WTC11 (cell line): Measurements from ENCODE around the gene TMEM59.

Experiments
- ATF2 ChIP-seq: sonication (generic); formaldehyde crosslinking; IDR thresholded peaks from 2 replicates; pipeline ENCODE4 v1.8.1; 2022; ENCODE audit warnings: low read depth, missing genetic modification reagents, borderline replicate concordance
- CTCF ChIP-seq: fragments of 200-600 bp; IDR thresholded peaks from 2 replicates; pipeline ENCODE4 v1.8.0; 2022; ENCODE audit warnings: antibody characterized with exemption
- ERG ChIP-seq: fragments of 250-450 bp; sonication (Bioruptor Pico); IDR thresholded peaks from 2 replicates; pipeline ENCODE4 v1.8.0; 2021; ENCODE audit warnings: mild to moderate bottlenecking
- FOXK1 ChIP-seq: sonication (generic); formaldehyde crosslinking; IDR thresholded peaks from 2 replicates; pipeline ENCODE4 v1.8.0; 2022; ENCODE audit warnings: mild to moderate bottlenecking, moderate library complexity, missing genetic modification reagents
- TCF7 ChIP-seq: sonication (generic); formaldehyde crosslinking; IDR thresholded peaks from 2 replicates; pipeline ENCODE4 v1.8.0; 2022; ENCODE audit warnings: mild to moderate bottlenecking, low read depth, missing genetic modification reagents, moderate library complexity
- TEAD1 ChIP-seq: sonication (generic); formaldehyde crosslinking; IDR thresholded peaks from 2 replicates; pipeline ENCODE4 v1.8.0; 2022; ENCODE audit warnings: mild to moderate bottlenecking, missing genetic modification reagents
- ZNF121 ChIP-seq: sonication (generic); formaldehyde crosslinking; IDR thresholded peaks from 2 replicates; pipeline ENCODE4 v1.8.0; 2023; ENCODE audit warnings: missing genetic modification reagents
- ZNF423 ChIP-seq: fragments of 250-450 bp; sonication (Bioruptor Pico); IDR thresholded peaks from 2 replicates; pipeline ENCODE4 v2.1.2; 2022; ENCODE audit warnings: mild to moderate bottlenecking, moderate library complexity
- TF ChIP-seq, protein P1 (sequence below): sonication (generic); formaldehyde crosslinking; IDR thresholded peaks from 2 replicates; pipeline ENCODE4 v1.8.1; 2023; ENCODE audit warnings: mild to moderate bottlenecking, moderate library complexity, missing genetic modification reagents
- TF ChIP-seq, protein P2 (sequence below): sonication (generic); formaldehyde crosslinking; IDR thresholded peaks from 2 replicates; pipeline ENCODE4 v1.8.0; 2023; ENCODE audit warnings: missing genetic modification reagents
- TF ChIP-seq, protein P3 (sequence below): sonication (generic); formaldehyde crosslinking; IDR thresholded peaks from 2 replicates; pipeline ENCODE4 v1.8.1; 2023; ENCODE audit warnings: mild to moderate bottlenecking, missing genetic modification reagents, moderate library complexity

DNA sequence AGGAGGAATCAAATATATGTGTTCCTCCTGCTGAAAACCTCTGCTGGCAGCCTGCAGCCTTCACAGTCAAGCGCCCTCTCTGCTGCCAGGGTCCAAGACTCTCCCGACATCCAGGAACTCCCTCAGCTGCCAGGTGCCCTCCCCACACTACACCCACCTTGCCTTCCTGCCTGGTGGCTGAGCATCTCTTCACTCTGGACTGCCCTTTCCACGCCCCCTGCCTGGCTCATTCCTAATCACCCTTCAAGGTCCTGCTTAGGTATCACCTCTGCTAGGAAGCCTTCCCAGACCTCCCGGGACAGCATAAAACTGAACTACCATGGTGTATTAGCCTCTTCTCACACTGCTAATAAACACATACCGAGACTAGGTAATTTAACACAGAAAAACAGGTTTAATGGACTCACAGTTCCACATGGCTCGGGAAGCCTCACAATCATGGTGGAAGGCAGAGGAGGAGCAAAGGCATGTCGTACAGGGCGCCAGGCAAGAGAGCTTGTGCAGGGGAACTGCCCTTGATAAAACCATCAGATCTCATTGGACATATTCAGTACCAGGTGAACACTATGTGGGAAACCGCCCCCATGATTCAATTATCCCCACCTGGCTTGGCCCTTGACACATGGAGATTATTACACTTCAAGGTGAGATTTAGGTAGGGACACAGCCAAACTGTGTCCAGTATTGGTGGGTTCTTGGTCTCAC, 50.3 kb downstream of the TMEM59 start:
- TF ChIP-seq FOXK1 (CRISPR knock-in tag), result no peak
- TF ChIP-seq CTCF, result no peak
- no peak for TF ChIP-seq ZNF121
- TF ChIP-seq ATF2, result no peak
- no peak for TF ChIP-seq ERG (CRISPR knock-in tag)
- no peak for TF ChIP-seq ZNF423 (CRISPR knock-in tag)
- TF ChIP-seq, protein P1, sequence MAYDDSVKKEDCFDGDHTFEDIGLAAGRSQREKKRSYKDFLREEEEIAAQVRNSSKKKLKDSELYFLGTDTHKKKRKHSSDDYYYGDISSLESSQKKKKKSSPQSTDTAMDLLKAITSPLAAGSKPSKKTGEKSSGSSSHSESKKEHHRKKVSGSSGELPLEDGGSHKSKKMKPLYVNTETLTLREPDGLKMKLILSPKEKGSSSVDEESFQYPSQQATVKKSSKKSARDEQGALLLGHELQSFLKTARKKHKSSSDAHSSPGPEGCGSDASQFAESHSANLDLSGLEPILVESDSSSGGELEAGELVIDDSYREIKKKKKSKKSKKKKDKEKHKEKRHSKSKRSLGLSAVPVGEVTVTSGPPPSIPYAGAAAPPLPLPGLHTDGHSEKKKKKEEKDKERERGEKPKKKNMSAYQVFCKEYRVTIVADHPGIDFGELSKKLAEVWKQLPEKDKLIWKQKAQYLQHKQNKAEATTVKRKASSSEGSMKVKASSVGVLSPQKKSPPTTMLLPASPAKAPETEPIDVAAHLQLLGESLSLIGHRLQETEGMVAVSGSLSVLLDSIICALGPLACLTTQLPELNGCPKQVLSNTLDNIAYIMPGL (CRISPR knock-in tag), result no peak
- TF ChIP-seq, protein P2, sequence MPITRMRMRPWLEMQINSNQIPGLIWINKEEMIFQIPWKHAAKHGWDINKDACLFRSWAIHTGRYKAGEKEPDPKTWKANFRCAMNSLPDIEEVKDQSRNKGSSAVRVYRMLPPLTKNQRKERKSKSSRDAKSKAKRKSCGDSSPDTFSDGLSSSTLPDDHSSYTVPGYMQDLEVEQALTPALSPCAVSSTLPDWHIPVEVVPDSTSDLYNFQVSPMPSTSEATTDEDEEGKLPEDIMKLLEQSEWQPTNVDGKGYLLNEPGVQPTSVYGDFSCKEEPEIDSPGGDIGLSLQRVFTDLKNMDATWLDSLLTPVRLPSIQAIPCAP (CRISPR knock-in tag), result no peak
- TF ChIP-seq, protein P3, sequence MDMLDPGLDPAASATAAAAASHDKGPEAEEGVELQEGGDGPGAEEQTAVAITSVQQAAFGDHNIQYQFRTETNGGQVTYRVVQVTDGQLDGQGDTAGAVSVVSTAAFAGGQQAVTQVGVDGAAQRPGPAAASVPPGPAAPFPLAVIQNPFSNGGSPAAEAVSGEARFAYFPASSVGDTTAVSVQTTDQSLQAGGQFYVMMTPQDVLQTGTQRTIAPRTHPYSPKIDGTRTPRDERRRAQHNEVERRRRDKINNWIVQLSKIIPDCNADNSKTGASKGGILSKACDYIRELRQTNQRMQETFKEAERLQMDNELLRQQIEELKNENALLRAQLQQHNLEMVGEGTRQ (CRISPR knock-in tag), result no peak
- TF ChIP-seq TCF7, result no peak
- no peak for TF ChIP-seq TEAD1 (CRISPR knock-in tag)
